HG03457 (cell line): ENCODE data around the gene ASB13.

Experiments
- ATAC-seq: cut with Tn5 transposase; IDR thresholded peaks from one replicate; pipeline ENCODE4 v1.9.1; 2021; ENCODE audit warnings: moderate number of reproducible peaks; ENCODE audit not compliant: unreplicated experiment

ASB13 gene

DNA sequence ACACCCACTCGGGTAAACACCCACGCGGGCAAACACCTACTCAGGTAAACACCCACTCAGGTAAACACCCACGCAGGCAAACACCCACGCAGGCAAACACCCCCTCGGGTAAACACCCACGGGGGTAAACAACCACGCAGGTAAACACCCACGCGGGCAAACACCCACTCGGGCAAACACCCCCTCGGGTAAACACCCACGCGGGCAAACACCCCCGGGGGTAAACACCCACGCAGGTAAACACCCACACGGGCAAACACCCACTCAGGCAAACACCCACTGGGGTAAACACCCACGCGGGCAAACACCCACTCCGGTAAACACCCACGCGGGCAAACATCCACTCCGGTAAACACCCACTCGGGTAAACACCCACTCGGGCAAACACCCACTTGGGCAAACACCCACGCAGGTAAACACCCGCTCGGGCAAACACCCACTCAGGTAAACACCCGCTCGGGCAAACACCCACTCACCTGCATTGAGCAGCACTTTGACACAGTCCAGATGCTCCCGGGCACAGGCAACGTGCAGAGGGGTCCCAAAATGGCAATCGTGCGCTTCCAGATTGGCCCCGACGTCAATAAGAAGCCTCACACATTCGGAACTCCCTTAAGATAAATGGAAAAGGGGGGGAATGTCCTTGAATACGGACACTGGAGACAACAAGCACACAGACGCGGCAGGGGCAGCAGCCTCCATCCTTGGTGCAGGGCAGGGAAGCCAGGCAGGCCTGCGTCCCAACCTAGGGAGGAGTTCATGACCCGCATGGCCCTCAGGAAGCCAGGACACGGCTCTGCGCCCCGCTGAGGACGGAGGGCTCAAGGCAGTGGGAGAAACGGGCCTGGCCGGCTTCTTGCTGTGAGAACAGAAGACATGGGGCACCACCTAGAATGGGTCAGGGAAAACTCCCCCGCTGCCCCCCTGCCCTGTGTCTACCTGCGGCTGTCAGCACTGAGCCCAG is 17.6 kb downstream of the ASB13 start:
- no peak for ATAC-seq

DNA sequence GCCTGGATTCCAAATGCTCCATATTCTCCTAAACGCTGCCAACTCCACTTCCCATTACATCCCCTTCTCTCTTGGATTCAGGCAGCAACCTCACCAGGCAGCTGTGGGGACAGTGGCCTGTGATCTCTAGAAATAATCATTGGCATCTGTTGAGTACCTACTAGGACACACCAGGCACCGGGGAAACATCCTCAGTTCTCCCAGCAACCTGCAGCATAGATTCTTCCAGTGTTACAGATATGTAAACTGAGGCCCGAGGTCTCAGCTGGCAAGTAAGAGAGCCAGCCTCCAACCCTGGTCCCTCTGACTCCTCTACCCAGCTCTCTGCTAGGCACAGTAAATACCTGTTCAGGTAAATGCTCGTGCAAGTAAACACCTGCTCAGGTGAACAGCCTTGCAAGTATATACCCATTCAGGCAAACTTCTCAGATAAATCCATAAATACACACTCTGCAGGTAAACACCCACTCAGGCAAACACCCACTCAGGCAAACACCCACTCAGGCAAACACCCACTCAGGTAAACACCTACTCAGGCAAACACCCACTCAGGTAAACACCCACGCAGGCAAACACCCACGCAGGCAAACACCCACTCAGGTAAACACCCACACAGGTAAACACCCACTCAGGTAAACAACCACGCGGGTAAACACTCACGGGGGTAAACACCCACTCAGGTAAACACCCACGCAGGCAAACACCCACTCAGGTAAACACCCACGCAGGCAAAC is 18.7 kb downstream of the ASB13 start:
- ATAC-seq = no peak

- no peak for ATAC-seq
These were observed 20.3 kb downstream of the ASB13 start for GRCh38 chr10:5645944-5646617.

- ATAC-seq = no peak
These were observed 21.0 kb downstream of the ASB13 start for GRCh38 chr10:5645375-5645774.

- ATAC-seq = no peak
These were observed 21.5 kb downstream of the ASB13 start for GRCh38 chr10:5644930-5645329.

- ATAC-seq = no peak
These were observed 22.9 kb downstream of the ASB13 start for GRCh38 chr10:5643346-5644067.

DNA sequence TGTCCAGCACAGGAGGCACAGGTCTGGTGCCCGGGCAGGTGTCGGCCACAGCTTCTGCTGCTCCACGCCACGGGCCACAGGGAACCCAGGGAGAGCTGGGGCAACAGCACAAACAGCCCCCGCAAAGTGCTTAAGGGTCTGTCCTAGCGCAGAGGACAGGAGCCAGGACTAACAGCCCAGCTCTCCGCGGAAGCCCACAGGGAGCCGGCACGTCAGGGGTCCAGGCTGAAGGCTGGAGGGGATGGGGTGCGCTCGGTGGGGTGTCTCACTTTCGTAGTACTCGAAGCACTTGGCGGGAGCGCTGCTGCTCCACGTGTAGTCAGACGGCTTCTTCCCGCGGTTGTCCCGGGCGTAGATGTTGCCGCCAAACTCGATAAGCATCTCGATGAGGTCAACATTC is 24.9 kb downstream of the ASB13 start:
- ATAC-seq = no peak

- no peak for ATAC-seq
These were observed 25.9 kb downstream of the ASB13 start for GRCh38 chr10:5640501-5640900.

GRCh38 chr10:5640036-5640435 is 26.4 kb downstream of the ASB13 start:
- ATAC-seq = no peak

- no peak for ATAC-seq
These were observed 27.3 kb downstream of the ASB13 start for GRCh38 chr10:5639066-5639465.

DNA sequence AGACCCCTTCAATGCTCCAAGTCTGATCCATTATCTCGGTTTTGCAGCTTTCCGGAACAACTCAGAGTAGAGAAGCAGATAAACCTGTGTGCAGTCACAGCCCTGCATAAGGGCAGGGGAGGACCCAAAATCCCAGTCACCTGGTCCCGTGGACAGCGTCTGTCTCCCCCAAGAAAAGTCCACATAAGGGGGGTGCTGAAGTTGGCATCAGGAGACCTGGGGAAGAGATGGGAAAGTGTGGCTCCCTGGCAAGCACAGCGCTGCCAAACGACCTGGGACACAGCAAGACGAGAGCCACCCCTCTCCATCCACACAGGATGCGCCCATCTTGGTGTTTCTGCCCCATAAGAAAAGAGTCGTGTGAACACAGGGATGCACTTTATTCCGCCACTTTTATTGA is 27.9 kb downstream of the ASB13 start:
- ATAC-seq = no peak

GRCh38 chr10:5634918-5635317 is 31.5 kb downstream of the ASB13 start:
- ATAC-seq = no peak

DNA sequence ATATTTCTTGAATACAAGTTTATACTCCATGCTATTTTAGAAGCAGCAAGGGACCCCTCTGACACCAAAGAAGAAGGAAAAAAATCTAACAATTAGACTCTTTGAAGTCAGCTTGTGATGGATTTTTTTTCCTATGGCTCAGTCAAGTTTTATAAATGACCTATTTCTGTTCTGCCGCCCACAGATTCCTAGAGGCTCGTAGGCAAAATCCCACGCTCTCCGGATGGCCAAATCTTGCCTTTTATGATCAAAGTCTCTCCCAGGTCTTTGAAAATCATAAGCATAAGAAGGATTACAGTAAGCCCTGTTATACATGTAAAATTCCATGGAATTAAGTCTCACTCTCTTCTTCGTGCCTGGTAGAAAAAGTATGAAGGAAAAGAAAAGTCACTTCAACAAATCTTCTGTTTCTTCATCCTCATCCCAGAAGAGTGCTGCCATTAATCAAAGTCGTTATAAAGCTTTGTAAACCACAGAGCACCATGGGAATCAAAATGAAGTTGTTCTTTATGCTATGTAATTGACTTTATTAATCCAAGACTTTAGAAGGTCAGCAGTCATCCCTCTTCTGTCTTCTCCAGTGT is 33.1 kb downstream of the ASB13 start:
- no peak for ATAC-seq

GRCh38 chr10:5632446-5632845 is 33.9 kb downstream of the ASB13 start:
- ATAC-seq = no peak

DNA sequence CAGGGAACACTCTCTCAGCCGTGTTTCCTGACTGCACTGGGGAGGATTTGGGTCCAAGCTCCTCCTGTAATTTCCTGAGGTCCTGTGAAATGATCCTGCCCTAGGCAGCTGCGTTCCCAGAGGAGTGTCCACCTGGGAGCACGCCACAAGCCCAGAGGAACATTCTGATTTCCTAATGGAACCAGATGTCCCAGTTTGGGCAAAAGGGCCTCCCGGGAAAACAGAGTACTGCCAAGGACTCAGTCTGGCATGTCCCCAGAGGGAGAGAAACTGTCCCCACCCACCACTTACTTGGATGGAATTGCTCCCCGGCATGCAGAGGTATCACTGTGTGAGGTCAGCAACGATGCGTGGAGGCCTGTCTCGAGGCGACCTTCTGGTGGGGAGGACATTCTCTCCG is 34.5 kb downstream of the ASB13 start:
- ATAC-seq = no peak

GRCh38 chr10:5630112-5630436 is 36.3 kb downstream of the ASB13 start:
- no peak for ATAC-seq

GRCh38 chr10:5629303-5630111 is 36.9 kb downstream of the ASB13 start:
- peak; percentile 73 for ATAC-seq

- ATAC-seq = no peak
These were observed 37.7 kb downstream of the ASB13 start for GRCh38 chr10:5628451-5629302.

DNA sequence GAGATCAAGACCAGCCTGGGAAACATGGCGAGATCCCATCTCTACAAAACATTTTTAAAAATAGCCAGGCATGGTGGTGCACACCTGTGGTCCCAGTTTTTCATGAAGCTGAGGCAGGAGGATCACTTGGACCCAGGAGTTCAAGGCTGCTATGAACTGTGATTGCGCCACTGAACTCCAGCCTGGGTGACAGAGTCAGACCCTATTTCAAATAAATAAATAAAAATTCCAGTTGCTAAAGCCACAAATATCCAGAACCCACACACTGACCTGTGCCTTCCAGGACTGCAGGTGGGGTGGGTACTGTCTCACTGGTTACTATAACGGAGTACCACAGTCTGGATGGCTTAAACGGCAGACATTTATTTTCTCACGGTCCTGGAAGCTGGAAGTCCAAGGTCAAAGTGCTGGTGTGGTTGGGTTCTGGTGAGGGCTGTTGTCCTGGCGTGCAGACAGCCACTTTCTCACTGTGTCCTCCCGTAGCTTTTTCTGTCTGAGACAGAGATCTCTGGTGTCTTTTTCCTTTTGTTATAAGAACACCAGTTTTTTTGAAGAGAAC is 38.8 kb downstream of the ASB13 start:
- ATAC-seq = no peak
